IMR-90 (cell line): ENCODE measurements around the gene UBE2B. TPM values are rescaled to one million over a fixed set of nuclear protein-coding genes. Genes with fewer than 3 reads are reported as not detected.

ENCODE experiments used
- ATAC-seq: fragments of 200-7000 bp; cut with Tn5 transposase; 2 replicates; pipeline ENCODE4 v1.9.1; 2020; ENCODE audit warnings: low read depth, mild to moderate bottlenecking, moderate library complexity
- BruUV-seq: library from RNA; stranded (reverse); fragments of 400-500 nt; replicated peaks from 2 replicates; lab custom pipeline; 2021; lab: Mats Ljungman, UMichigan
- CTCF ChIA-PET: fragments of 300-600 bp; formaldehyde crosslinking; extraction: SDS; loops from one replicate; lab custom pipeline; 2021; ENCODE audit warnings: antibody characterized with exemption; lab: Yijun Ruan, JAX
- POLR2A ChIA-PET: fragments of 300-600 bp; sonication (Branson Sonifier 250); formaldehyde crosslinking; loops from one replicate; lab custom pipeline; 2022; ENCODE audit warnings: antibody characterized with exemption; ENCODE audit not compliant: unreplicated experiment; lab: Charles Lee
- DNase-seq: peaks from one replicate; pipeline ENCODE4 v3.0.0; 2013
- H2AFZ ChIP-seq: replicated peaks from 2 replicates; pipeline ENCODE3; 2013; ENCODE audit warnings: low read length, mild to moderate bottlenecking; ENCODE audit not compliant: poor library complexity
- H2AK5ac ChIP-seq: 2 replicates; pipeline ENCODE4 v1.6.1; 2013; ENCODE audit warnings: low read depth, low read length, inconsistent platforms
- H2AK9ac ChIP-seq: replicated peaks from 2 replicates; pipeline ENCODE3; 2013; ENCODE audit warnings: mild to moderate bottlenecking, low read depth, low read length, moderate library complexity; ENCODE audit not compliant: poor library complexity
- H2BK120ac ChIP-seq: 2 replicates; pipeline ENCODE4 v1.6.1; 2013; ENCODE audit warnings: low read depth, low read length, inconsistent platforms
- H2BK15ac ChIP-seq: 3 replicates; pipeline ENCODE4 v1.6.1; 2013; ENCODE audit warnings: low read depth, low read length, inconsistent platforms
- H2BK20ac ChIP-seq: 2 replicates; pipeline ENCODE4 v1.6.1; 2013; ENCODE audit warnings: low read depth, mild to moderate bottlenecking, inconsistent platforms, low read length, moderate library complexity
- H2BK5ac ChIP-seq: 2 replicates; pipeline ENCODE4 v1.6.1; 2013; ENCODE audit warnings: mild to moderate bottlenecking, low read depth, low read length, inconsistent platforms; ENCODE audit not compliant: poor library complexity, severe bottlenecking
- H3K14ac ChIP-seq: replicated peaks from 2 replicates; pipeline ENCODE4 v1.6.1; 2013; ENCODE audit warnings: low read depth, low read length, inconsistent platforms
- H3K18ac ChIP-seq: 2 replicates; pipeline ENCODE4 v1.6.1; 2013; ENCODE audit warnings: low read depth, low read length, control low read depth
- H3K23ac ChIP-seq: 2 replicates; pipeline ENCODE4 v1.6.1; 2013; ENCODE audit warnings: low read depth, low read length, inconsistent platforms
- H3K27ac ChIP-seq: 2 replicates; pipeline ENCODE4 v1.5.1; 2013; ENCODE audit warnings: mild to moderate bottlenecking, control low read depth, low read length; ENCODE audit not compliant: insufficient read depth
- H3K27me3 ChIP-seq: 2 replicates; pipeline ENCODE4 v1.6.1; 2013; ENCODE audit warnings: low read length; ENCODE audit not compliant: control insufficient read depth, insufficient read depth
- H3K36me3 ChIP-seq: 2 replicates; pipeline ENCODE4 v1.6.1; 2013; ENCODE audit warnings: low read length, mixed read lengths; ENCODE audit not compliant: control insufficient read depth, insufficient read depth
- H3K4ac ChIP-seq: 2 replicates; pipeline ENCODE4 v1.6.1; 2013; ENCODE audit warnings: low read depth, low read length, inconsistent platforms
- H3K4me1 ChIP-seq: 2 replicates; pipeline ENCODE4 v1.6.1; 2013; ENCODE audit warnings: low read length, mixed read lengths; ENCODE audit not compliant: control insufficient read depth, insufficient read depth
- H3K4me2 ChIP-seq: 2 replicates; pipeline ENCODE4 v1.6.1; 2013; ENCODE audit warnings: low read depth, mild to moderate bottlenecking, control low read depth, low read length, moderate library complexity
- H3K4me3 ChIP-seq: 2 replicates; pipeline ENCODE4 v1.5.1; 2013; ENCODE audit warnings: low read depth, mild to moderate bottlenecking, control low read depth, low read length, moderate library complexity; ENCODE audit not compliant: insufficient read depth
- H3K56ac ChIP-seq: 2 replicates; pipeline ENCODE4 v1.6.1; 2013; ENCODE audit warnings: low read length, inconsistent platforms; ENCODE audit not compliant: insufficient read depth; ENCODE audit errors: extremely low read depth
- H3K79me1 ChIP-seq, 2 experiments: 2 replicates each; pipeline ENCODE4 v1.6.1; 2013; ENCODE audit warnings: low read length in 2 of 2, inconsistent platforms in 1 of 2, low read depth in 1 of 2
- H3K9ac ChIP-seq: 2 replicates; pipeline ENCODE4 v1.6.1; 2013; ENCODE audit warnings: low read depth, low read length, control low read depth
- H3K9me1 ChIP-seq: 2 replicates; pipeline ENCODE4 v1.6.1; 2013; ENCODE audit warnings: low read length, inconsistent platforms; ENCODE audit not compliant: insufficient read depth
- H3K9me3 ChIP-seq: 2 replicates; pipeline ENCODE4 v1.6.1; 2013; ENCODE audit warnings: low read length; ENCODE audit not compliant: control insufficient read depth, insufficient read depth
- H4K20me1 ChIP-seq: 2 replicates; pipeline ENCODE4 v1.6.1; 2013; ENCODE audit warnings: low read length, inconsistent platforms; ENCODE audit not compliant: insufficient read depth
- H4K5ac ChIP-seq: 2 replicates; pipeline ENCODE4 v1.6.1; 2013; ENCODE audit warnings: mild to moderate bottlenecking, low read depth, low read length, control low read depth
- H4K8ac ChIP-seq, 2 experiments: 2 replicates each; pipeline ENCODE4 v1.6.1; 2013; ENCODE audit warnings: low read depth in 2 of 2, low read length in 2 of 2, control low read depth in 1 of 2, inconsistent platforms in 1 of 2
- H4K91ac ChIP-seq: 2 replicates; pipeline ENCODE4 v1.6.1; 2013; ENCODE audit warnings: low read depth, low read length, inconsistent platforms; ENCODE audit not compliant: insufficient read depth
- BHLHE40 ChIP-seq: fragments of 150-350 bp; IDR thresholded peaks from 2 replicates; pipeline ENCODE4 v1.6.1; 2016; ENCODE audit warnings: mild to moderate bottlenecking, low read depth, low read length
- POLR2A ChIP-seq: IDR thresholded peaks from 2 replicates; pipeline ENCODE4 v1.6.1; 2012; ENCODE audit warnings: mild to moderate bottlenecking, low read depth, low read length
- RAD21 ChIP-seq: IDR thresholded peaks from 2 replicates; pipeline ENCODE4 v1.6.1; 2012; ENCODE audit warnings: low read length, improper control_type of control experiment
- SMC3 ChIP-seq: fragments of 150-350 bp; IDR thresholded peaks from 2 replicates; pipeline ENCODE4 v1.6.1; 2016; ENCODE audit warnings: low read depth, mild to moderate bottlenecking, antibody characterized with exemption, low read length, moderate library complexity
- WGBS, 2 experiments: methylation state at CpG; one replicate each; pipeline versions ENCODE4 v1.1.5 to v1.1.7; 2013; ENCODE audit warnings: missing lambda C conversion rate in 2 of 2; ENCODE audit not compliant: insufficient read length in 1 of 2; ENCODE audit errors: extremely low coverage in 2 of 2; 5-methylcytosine and 5-hydroxymethylcytosine counted together
- dilution Hi-C: fragments of 300-500 bp; cut with HindIII; formaldehyde crosslinking; loops from one replicate; pipeline ENCODE4 v1.14.3; 2018; ENCODE audit warnings: low sequenced_read_pairs; ENCODE audit not compliant: unreplicated experiment
- in situ Hi-C: fragments of 300-500 bp; cut with MboI; formaldehyde crosslinking; loops from 3 replicates; pipeline ENCODE4 v1.14.3; 2019; ENCODE audit warnings: low sequenced_read_pairs, inconsistent platforms, mixed read lengths
- intact Hi-C: fragments of 100-400 bp; cut with micrococcal nuclease; formaldehyde crosslinking; loops from 2 replicates; pipeline ENCODE4 v1.10.0; 2022
- polyA plus RNA-seq, 3 experiments: library from polyadenylated mRNA; depleted of rRNA; stranded (reverse); fragments of >200 nt; gene quantifications; 2 replicates each; pipeline ENCODE4 v1.2.3, GENCODE V29; 2012; ENCODE audit warnings: low replicate concordance in 1 of 3
- total RNA-seq: library from RNA; depleted of rRNA; stranded (reverse); fragments of >200 nt; gene quantifications from 2 replicates; pipeline ENCODE4 v1.2.3, GENCODE V29; 2012
- TF ChIP-seq, protein P1 (sequence below): conservative IDR thresholded peaks from 2 replicates; pipeline ENCODE4 v1.5.1; 2012; ENCODE audit warnings: mild to moderate bottlenecking, low read depth, low read length, improper control_type of control experiment

The UBE2B gene
- total and polyA plus RNA-seq, 2 of the 4 experiments (the other 2 are of a cell fraction): 6.3 to 46.0 TPM

DNA sequence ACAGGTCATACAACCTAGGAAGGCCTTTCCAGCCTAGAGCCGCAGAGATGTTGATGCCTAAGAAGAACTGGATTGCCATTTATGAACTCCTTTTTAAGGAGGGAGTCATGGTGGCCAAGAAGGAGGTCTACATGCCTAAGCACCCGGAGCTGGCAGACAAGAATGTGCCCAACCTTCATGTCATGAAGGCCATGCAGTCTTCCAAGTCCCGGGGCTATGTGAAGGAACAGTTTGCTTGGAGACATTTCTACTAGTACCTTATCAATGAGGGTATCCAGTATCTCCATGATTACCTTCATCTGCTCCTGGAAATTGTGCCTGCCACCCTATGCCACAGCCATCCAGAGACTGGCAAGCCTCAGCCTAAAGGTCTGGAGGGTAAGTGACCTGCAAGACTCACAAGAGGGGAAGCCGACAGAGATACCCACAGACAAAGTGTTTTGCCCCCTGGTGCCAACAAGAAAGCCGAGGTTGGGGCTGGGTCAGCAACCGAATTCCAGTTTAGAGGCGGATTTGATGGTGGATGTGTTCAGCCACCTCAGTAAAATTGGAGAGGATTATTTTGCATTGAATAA, 51.5 kb downstream of the UBE2B start:
- intact Hi-C loops: no loop called here
- TF ChIP-seq, protein P1, sequence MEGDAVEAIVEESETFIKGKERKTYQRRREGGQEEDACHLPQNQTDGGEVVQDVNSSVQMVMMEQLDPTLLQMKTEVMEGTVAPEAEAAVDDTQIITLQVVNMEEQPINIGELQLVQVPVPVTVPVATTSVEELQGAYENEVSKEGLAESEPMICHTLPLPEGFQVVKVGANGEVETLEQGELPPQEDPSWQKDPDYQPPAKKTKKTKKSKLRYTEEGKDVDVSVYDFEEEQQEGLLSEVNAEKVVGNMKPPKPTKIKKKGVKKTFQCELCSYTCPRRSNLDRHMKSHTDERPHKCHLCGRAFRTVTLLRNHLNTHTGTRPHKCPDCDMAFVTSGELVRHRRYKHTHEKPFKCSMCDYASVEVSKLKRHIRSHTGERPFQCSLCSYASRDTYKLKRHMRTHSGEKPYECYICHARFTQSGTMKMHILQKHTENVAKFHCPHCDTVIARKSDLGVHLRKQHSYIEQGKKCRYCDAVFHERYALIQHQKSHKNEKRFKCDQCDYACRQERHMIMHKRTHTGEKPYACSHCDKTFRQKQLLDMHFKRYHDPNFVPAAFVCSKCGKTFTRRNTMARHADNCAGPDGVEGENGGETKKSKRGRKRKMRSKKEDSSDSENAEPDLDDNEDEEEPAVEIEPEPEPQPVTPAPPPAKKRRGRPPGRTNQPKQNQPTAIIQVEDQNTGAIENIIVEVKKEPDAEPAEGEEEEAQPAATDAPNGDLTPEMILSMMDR: no peak
- TF ChIP-seq POLR2A (no peak), RAD21 (no peak), SMC3 (no peak), BHLHE40 (no peak)
- Histone ChIP-seq H3K14ac (no peak overlapping the region), H3K23ac (no peak overlapping the region), H4K5ac (no peak overlapping the region), H3K9me1 (no peaks in the 10 kb centered on the region), H3K4ac (no peak overlapping the region), H2BK15ac (no peak overlapping the region), H4K8ac (no peak overlapping the region), H3K18ac (no peak overlapping the region), H4K20me1 (no peaks in the 10 kb centered on the region), H3K4me3 (no peak overlapping the region), H2BK120ac (no peak overlapping the region), H3K56ac (no peak overlapping the region), H3K79me1 (no peaks in the 10 kb centered on the region), H2AK9ac (no peak overlapping the region), H3K36me3 (no peaks in the 10 kb centered on the region), H2AK5ac (no peak overlapping the region), H3K9me3 (peaks cover 4% of the 10 kb centered on the region; the same call in 1 of the 2 replicates), H2BK20ac (no peak overlapping the region), H3K27me3 (no peaks in the 10 kb centered on the region), H2AFZ (no peak overlapping the region), H4K91ac (no peak overlapping the region), H3K27ac (no peak overlapping the region), H2BK5ac (no peak overlapping the region), H3K4me2 (no peak overlapping the region), H3K9ac (no peak overlapping the region), H3K4me1 (no peaks in the 10 kb centered on the region; the same call in 1 of the 2 replicates)
- POLR2A ChIA-PET: no interaction called here
- DNase-seq: no peak
- BruUV-seq: no TSS peak
- no CpG with 5 or more reads among the region's 7 CpGs for WGBS, 2 experiments
- no peak for ATAC-seq
- CTCF ChIA-PET: no interaction called here
- in situ Hi-C loops: no loop called here
- dilution Hi-C loops: no loop called here
